HUES48 (cell line): Measurements from ENCODE around the gene ST6GAL2.

Experiments used
- H3K27ac ChIP-seq: one replicate; pipeline ENCODE4 v1.7.0; 2013; ENCODE audit warnings: low read depth, low read length, inconsistent platforms
- H3K27me3 ChIP-seq: 2 replicates; pipeline ENCODE4 v1.6.1; 2013; ENCODE audit warnings: mild to moderate bottlenecking, low read length; ENCODE audit not compliant: control insufficient read depth, insufficient read depth
- H3K36me3 ChIP-seq: 2 replicates; pipeline ENCODE4 v1.6.1; 2013; ENCODE audit warnings: low read length; ENCODE audit not compliant: control insufficient read depth, insufficient read depth
- H3K4me1 ChIP-seq: 2 replicates; pipeline ENCODE4 v1.6.1; 2013; ENCODE audit warnings: mild to moderate bottlenecking, low read length; ENCODE audit not compliant: control insufficient read depth, insufficient read depth
- H3K4me3 ChIP-seq: 2 replicates; pipeline ENCODE4 v1.5.1; 2013; ENCODE audit warnings: mild to moderate bottlenecking, low read depth, low read length
- H3K9ac ChIP-seq: 2 replicates; pipeline ENCODE4 v1.6.1; 2013; ENCODE audit warnings: mild to moderate bottlenecking, low read depth, low read length, moderate library complexity
- H3K9me3 ChIP-seq: 2 replicates; pipeline ENCODE4 v1.6.1; 2013; ENCODE audit warnings: low read length; ENCODE audit not compliant: control insufficient read depth, insufficient read depth

ST6GAL2 gene

DNA sequence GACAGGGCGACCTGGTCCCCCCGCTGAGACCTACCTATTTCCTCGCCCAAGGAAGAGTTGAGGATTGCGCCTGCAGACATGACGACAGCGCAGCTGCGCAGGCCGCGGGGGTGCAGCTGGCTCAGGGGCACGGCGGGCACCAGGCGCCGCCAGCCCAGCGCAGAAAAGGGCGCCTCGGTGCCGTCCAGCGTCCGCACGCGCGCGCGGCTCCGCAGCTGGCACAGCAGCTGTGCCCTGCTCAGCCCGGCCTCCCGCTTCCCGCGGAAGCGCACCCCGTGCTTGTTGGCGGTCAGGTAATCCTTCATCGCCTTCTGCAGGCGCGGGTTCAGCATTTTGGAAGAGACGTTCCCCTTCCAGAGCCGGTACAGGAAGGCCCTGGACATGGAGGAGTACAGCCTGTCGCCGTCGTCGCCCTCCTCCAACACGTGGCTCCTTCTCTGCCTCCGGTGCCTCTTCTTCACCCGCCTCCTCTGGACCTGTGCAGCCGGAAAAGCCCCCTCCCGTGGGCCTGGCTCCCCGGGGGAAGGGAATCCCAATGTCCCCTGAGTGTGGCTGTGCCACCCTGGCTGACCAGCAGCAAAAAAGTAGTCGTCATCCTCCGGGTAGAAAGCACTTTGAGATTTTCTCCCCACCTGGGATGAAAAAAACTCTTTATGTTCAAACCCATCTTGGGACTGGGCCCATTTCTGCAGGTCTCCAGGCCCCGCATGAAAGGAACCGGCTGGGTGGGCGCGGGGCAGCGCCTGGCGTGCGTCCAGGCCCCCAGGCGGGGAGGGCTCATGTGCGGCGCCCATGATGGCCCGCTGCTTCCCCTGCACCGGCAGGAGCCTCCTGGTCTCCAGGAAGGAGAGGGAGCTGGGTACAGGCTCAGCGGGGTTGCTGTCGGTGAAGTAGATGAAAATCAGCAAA lies 42.7 kb downstream of the ST6GAL2 start:
- Histone ChIP-seq H3K27ac (no peak overlapping the region), H3K9ac (no peak overlapping the region), H3K27me3 (no peaks in the 10 kb centered on the region), H3K9me3 (no peaks in the 10 kb centered on the region), H3K36me3 (no peaks in the 10 kb centered on the region), H3K4me1 (peaks cover 8% of the 10 kb centered on the region; the same call in 1 of the 2 replicates), H3K4me3 (no peak overlapping the region)

DNA sequence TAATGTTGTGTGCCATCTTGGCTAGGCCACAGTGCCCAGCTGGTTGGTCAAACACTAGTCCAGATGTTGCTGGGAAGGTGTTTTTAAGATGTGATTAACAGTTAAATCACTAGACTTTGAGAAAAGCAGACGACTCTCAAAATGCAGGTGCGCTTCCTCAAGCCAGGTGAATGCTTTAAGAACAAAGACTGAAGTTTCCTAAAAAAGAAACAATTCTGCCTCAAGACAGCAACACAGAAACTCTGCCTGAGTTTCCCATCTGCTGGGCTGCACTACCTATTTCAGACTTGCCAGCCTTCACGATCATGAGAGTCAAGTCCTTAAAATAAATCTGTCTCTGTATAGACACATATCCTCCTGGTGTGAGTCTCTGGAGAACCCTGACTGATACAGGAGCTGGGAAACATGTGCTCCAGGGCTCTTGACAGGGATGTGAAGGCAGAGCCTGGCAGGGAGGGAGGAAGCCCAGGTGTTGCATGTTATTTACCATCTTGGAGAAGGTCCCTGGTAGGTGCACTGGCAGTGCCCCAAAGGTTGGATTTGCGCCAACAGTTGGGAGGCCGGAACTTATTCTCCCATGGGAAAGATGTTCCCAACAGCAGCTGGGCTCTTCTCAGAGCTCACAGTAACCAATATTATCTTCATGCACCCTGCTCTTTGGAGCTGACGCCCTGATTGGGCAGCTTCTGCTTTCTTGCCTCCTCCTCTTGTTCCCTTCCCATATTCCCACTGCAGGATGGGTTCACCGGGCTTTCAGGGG lies 43.9 kb downstream of the ST6GAL2 start:
- Histone ChIP-seq H3K4me3 (no peak overlapping the region), H3K9me3 (no peaks in the 10 kb centered on the region), H3K9ac (no peak overlapping the region), H3K27ac (no peak overlapping the region), H3K4me1 (0 out of 2 replicates have a peak, but pooled peaks cover 3% of the 10 kb centered on the region), H3K27me3 (no peaks in the 10 kb centered on the region), H3K36me3 (no peaks in the 10 kb centered on the region)

DNA sequence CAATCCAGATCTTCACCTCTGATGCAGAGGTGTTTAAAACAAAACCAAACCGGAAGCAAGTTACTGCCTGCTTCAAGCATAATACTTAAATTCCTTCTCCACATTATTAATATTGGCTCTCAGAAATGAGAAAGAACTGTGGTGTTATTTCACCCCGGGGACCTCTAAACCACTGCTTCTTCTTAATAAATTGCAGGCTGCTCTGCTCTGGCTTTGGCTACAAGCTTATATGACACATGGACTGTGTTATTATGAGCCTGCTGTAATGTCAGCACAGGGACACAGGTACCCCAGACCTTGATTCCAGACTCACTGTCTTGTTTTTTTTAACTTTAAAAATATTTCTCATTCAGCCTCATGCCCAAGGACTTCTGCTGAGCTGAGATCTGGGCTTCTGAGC lies 45.1 kb downstream of the ST6GAL2 start:
- 0 out of 2 replicates have a peak, but pooled peaks cover 3% of the 10 kb centered on the region for H3K4me1 ChIP-seq
- H3K27ac ChIP-seq: no peak overlapping the region
- H3K27me3 ChIP-seq: no peaks in the 10 kb centered on the region
- no peak overlapping the region for H3K4me3 ChIP-seq
- no peaks in the 10 kb centered on the region for H3K36me3 ChIP-seq
- no peak overlapping the region for H3K9ac ChIP-seq
- no peaks in the 10 kb centered on the region for H3K9me3 ChIP-seq

DNA sequence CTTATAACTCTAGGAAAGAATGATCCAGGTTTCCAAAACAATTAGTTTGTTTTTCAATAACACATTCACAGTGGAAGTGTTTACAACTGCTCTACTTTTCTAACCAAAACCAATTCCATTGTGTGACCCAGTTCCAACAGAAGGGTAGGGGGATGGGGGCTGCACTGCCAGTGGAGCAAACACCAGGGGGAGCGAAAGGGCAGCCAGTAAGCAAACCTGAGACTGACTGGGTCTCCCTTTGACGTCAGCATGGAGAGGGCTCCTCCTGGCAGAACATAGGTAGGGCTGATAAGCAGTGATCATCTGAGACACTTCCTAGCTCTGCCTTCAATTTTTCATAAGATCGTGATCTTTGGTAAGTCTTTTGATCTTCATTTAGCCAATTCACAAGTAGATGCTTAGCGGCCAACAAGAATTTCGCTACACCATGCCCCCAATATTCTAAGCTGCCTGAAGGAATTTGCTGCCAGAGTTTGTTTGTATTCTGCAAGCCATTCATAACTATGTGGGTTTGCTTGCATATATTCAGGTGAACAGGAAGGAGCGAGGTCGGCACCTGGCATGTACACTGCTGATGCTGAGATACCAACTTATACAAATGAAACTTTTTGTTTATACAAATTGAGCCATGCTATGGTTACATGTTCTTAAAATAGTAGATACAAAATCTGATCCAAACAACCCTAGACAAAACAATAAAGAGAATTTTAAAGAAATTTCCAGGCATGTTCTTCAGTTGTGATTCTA lies 45.9 kb downstream of the ST6GAL2 start:
- Histone ChIP-seq H3K4me3 (no peak overlapping the region), H3K4me1 (0 out of 2 replicates have a peak, but pooled peaks cover 3% of the 10 kb centered on the region), H3K9me3 (no peaks in the 10 kb centered on the region), H3K36me3 (no peaks in the 10 kb centered on the region), H3K27ac (no peak overlapping the region), H3K27me3 (no peaks in the 10 kb centered on the region), H3K9ac (no peak overlapping the region)

DNA sequence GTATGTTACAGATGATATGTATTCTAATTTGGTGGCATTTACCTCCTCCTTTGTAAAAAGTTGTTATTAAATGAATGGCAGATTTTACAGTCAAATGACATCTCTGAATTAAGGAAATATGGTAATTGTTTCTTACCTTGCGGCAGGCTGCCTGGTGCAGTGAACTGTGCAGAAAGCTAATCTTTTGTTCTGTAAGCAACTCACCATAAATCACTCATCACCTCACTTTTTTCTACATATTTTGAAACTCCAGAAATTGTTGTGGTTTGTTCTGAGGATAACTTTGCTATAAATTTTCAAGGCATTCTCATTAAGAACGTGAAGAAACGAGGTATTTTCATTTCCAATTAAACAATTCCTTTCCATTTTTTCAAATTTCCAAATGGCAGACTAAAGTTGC lies 52.7 kb downstream of the ST6GAL2 start:
- no peak overlapping the region for H3K9ac ChIP-seq
- H3K27ac ChIP-seq: no peak overlapping the region
- no peaks in the 10 kb centered on the region for H3K4me1 ChIP-seq
- H3K27me3 ChIP-seq: no peaks in the 10 kb centered on the region
- H3K36me3 ChIP-seq: 0 out of 2 replicates have a peak, but pooled peaks cover 3% of the 10 kb centered on the region
- no peak overlapping the region for H3K4me3 ChIP-seq
- H3K9me3 ChIP-seq: no peaks in the 10 kb centered on the region

DNA sequence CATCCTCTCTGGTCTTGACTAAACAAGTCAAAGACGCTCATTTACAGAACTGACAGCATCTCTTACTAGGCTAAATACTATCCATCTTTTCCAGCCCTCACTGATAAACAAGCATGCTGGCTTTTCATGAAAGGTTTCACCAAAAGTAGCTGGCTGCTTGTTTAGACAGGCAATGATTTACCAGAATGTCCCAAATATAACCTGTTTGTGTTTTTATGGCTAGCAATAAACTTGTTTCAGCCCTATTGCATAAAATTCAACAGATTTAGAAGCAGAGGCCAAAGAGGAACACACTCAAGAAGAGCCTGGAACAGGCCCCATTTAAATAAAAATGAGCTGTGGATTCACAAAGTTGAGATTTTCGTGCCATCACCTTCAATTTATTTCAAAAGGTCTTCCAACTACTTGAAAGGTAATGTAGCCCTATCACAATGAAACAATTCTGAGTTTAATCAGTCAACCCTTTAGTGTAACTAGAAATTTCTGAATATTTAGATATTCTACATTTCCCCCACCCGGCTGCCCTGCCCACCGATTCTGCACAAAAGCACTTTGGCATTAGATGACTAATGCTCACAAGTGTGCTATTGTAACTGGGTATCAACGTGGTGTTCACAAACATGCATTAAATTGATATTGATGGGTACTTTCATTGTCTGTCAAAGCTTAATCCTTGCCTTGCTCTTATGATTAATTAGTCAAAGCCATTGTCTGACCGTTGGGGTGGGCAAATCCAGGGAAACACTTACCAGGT lies 54.0 kb downstream of the ST6GAL2 start:
- no peak overlapping the region for H3K27ac ChIP-seq
- H3K9ac ChIP-seq: no peak overlapping the region
- H3K4me1 ChIP-seq: no peaks in the 10 kb centered on the region
- H3K36me3 ChIP-seq: 0 out of 2 replicates have a peak, but pooled peaks cover 3% of the 10 kb centered on the region
- H3K4me3 ChIP-seq: no peak overlapping the region
- H3K9me3 ChIP-seq: no peaks in the 10 kb centered on the region
- H3K27me3 ChIP-seq: no peaks in the 10 kb centered on the region

DNA sequence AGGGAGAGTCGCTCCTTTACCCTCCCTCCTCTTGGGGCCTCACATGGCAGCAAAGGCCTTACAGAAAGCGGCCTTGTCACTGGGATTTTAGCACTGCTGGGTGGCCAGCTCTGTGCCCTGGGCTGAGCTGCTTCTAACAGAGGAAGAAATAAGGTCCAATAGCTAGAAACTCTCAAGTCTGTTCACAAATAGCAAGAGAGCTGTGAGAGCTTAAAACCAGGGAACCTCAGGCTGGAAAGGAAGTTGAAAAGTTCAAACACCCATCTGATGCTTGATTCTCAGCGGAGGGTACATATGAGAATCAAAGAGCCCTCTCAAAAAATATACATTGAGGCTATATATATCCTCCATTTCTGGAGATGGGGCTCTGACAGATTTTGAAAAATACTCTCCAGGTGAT lies 54.7 kb downstream of the ST6GAL2 start:
- Histone ChIP-seq H3K9me3 (no peaks in the 10 kb centered on the region), H3K27ac (no peak overlapping the region), H3K9ac (no peak overlapping the region), H3K36me3 (0 out of 2 replicates have a peak, but pooled peaks cover 3% of the 10 kb centered on the region), H3K27me3 (no peaks in the 10 kb centered on the region), H3K4me3 (no peak overlapping the region), H3K4me1 (no peaks in the 10 kb centered on the region)

DNA sequence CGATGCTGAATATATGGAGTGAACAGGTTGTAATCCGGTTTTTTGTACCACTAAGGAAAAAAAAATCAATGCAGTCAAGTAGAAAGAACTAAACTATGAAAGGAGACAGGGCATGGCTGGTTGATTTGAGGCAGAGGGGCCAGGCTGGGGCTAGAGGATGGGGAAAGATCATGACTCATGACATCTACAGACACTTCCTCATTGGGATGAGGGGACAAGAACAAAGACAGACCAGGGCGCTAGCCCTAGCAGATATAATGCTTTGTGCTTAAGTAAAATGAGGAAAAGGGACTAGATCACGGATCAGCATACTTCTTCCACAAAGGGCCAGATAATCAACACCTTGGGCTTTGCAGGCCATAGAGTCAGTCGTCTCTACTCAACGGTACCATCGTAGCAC lies 55.8 kb downstream of the ST6GAL2 start:
- Histone ChIP-seq H3K9me3 (peaks cover 4% of the 10 kb centered on the region), H3K27ac (no peak overlapping the region), H3K4me3 (no peak overlapping the region), H3K36me3 (0 out of 2 replicates have a peak, but pooled peaks cover 8% of the 10 kb centered on the region), H3K27me3 (no peaks in the 10 kb centered on the region), H3K9ac (no peak overlapping the region), H3K4me1 (no peaks in the 10 kb centered on the region)

DNA sequence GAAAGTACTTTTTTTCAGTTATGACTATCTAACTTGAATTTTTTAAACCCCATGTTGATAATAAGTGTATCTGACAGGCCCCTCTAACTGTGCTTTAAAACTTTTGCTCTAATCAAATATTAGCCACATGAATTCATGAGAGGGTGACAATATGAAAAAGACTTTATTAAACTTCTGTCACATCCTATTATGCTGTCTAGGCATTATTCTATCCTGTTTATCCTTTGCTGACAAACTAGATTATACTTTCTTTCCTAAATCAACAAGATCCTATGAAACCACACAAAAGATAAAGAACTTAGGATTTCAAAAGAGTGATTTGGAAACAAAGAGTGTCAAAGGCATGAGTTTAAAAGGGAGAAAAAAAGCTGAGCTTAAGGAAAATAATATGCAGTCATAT lies 57.8 kb downstream of the ST6GAL2 start:
- Histone ChIP-seq H3K4me1 (no peaks in the 10 kb centered on the region), H3K9me3 (peaks cover 7% of the 10 kb centered on the region), H3K27ac (no peak overlapping the region), H3K9ac (no peak overlapping the region), H3K36me3 (0 out of 2 replicates have a peak, but pooled peaks cover 8% of the 10 kb centered on the region), H3K27me3 (no peaks in the 10 kb centered on the region), H3K4me3 (no peak overlapping the region)

DNA sequence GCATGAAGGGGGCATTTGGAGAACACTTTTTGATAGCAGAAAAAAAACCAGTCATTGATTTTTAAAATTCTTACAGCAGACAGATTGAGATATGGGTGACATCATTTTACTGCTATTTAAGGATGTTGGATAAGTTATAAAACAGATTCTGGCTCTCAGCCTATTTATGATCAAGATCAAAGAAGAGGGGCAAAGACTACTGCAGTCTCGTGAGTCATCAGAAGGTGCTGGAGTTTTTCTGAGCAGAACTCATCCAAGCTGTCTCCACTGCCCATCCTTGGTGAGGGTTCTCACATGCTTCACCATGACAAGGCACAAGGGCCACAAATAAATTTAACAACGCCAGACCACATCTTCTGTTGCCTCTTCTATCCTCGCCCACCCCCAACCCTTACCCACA lies 58.8 kb downstream of the ST6GAL2 start:
- Histone ChIP-seq H3K4me3 (no peak overlapping the region), H3K27ac (no peak overlapping the region), H3K9ac (no peak overlapping the region), H3K9me3 (peaks cover 7% of the 10 kb centered on the region), H3K27me3 (no peaks in the 10 kb centered on the region), H3K36me3 (0 out of 2 replicates have a peak, but pooled peaks cover 8% of the 10 kb centered on the region), H3K4me1 (no peaks in the 10 kb centered on the region)
